ENCODE measurements around the gene RAD1.

- TF ChIP-seq SIN3A (conservative IDR thresholded peaks at IDR 0.05 in 1 of 2, IDR thresholded peaks at IDR 0.05 in 1 of 2; ENCODE audit: low read depth in 1 of 2, low read length in 2 of 2) (no peak), MAX (IDR thresholded peaks at IDR 0.05) (no peak), CTCF (IDR thresholded peaks at IDR 0.05; ENCODE audit: control extremely low read depth in 1 of 3, insufficient read depth in 1 of 3, low read depth in 1 of 3, low read length in 3 of 3) (peak in 2 of 3 experiments; percentile 20 to 34; a peak in 2 of 4 replicates), SUZ12 (IDR thresholded peaks at IDR 0.05; ENCODE audit: low read length) (no peak), CBX8 (IDR thresholded peaks at IDR 0.05; ENCODE audit: borderline replicate concordance, low read depth, low read length) (no peak), SP4 (IDR thresholded peaks at IDR 0.05; ENCODE audit: low read length) (no peak)
These were observed 9.7 kb downstream of the RAD1 start for GRCh38 chr5:34905564-34905963.

Data from H1 (cell line).